Measurements from ENCODE around the gene CAMK2B. TPM values are rescaled to one million over a fixed set of nuclear protein-coding genes. Genes with fewer than 3 reads are reported as not detected.

CAMK2B gene
- polyA plus RNA-seq, 2 of the 4 experiments (the other 2 are of a cell fraction), result 0.17 TPM; not detected in 1

GRCh38 chr7:44264221-44264931 is 61.0 kb downstream of the CAMK2B start (continued):
- no peak for TF ChIP-seq HMGXB4 (CRISPR knock-in tag; IDR thresholded peaks at IDR 0.05; ENCODE audit: borderline replicate concordance)
- TF ChIP-seq HOXB5 (CRISPR knock-in tag; IDR thresholded peaks at IDR 0.05), result no peak
- no peak for TF ChIP-seq RARB (CRISPR knock-in tag; IDR thresholded peaks at IDR 0.05)
- no peak for TF ChIP-seq CEBPB (IDR thresholded peaks at IDR 0.05)
- no peak for TF ChIP-seq NFE2L2 (conservative IDR thresholded peaks at IDR 0.05; ENCODE audit: low read length)
- no peak for TF ChIP-seq FOXS1 (CRISPR knock-in tag; IDR thresholded peaks at IDR 0.05)
- TF ChIP-seq EHMT2 (IDR thresholded peaks at IDR 0.05; ENCODE audit: low read depth), result no peak
- no peak for TF ChIP-seq NPAS2 (CRISPR knock-in tag; IDR thresholded peaks at IDR 0.05; ENCODE audit: borderline replicate concordance)

- FAIRE-seq, result no peak
- POLR2A ChIA-PET, result no interaction called here
Observed at GRCh38 chr7:44263326-44264082, 61.9 kb downstream of the CAMK2B start.

More at GRCh38 chr7:44263326-44264082, 61.9 kb downstream of the CAMK2B start:
- CTCF ChIA-PET, result interaction anchor here (0.7 to 2.6 kb wide), 2 partner anchors 22 to 200 kb away, joined by 3 to 10 read pairs; no protein-coding TSS in a partner anchor
- 56% methylated on average over 18 of the region's 20 CpGs for WGBS (ENCODE audit: missing lambda C conversion rate)
- DNase-seq (ENCODE audit: low read depth in 1 of 2, low spot score in 1 of 2), result no peak
- H3K27ac ChIP-seq, result no peak overlapping the region
- TF ChIP-seq HOXB13 (CRISPR knock-in tag; IDR thresholded peaks at IDR 0.05; ENCODE audit: low read depth), result no peak
- TF ChIP-seq USF2 (IDR thresholded peaks at IDR 0.05), result no peak
- TF ChIP-seq HDAC2 (IDR thresholded peaks at IDR 0.05), result no peak
- TF ChIP-seq BCL3 (IDR thresholded peaks at IDR 0.05), result no peak
- TF ChIP-seq HMGXB4 (CRISPR knock-in tag; IDR thresholded peaks at IDR 0.05; ENCODE audit: borderline replicate concordance), result no peak
- no peak for TF ChIP-seq RAD21 (conservative IDR thresholded peaks at IDR 0.05 in 1 of 2, IDR thresholded peaks at IDR 0.05 in 1 of 2)
- no peak for TF ChIP-seq TFCP2L1 (CRISPR knock-in tag; IDR thresholded peaks at IDR 0.05)
- no peak for TF ChIP-seq ATOH8 (CRISPR knock-in tag; IDR thresholded peaks at IDR 0.05; ENCODE audit: low read depth)
- TF ChIP-seq MAZ (IDR thresholded peaks at IDR 0.05; ENCODE audit: borderline replicate concordance, low read depth, low read length), result no peak
- no peak for TF ChIP-seq HES2 (IDR thresholded peaks at IDR 0.05)
- TF ChIP-seq KDM5A (IDR thresholded peaks at IDR 0.05), result no peak
- no peak for TF ChIP-seq CEBPB (IDR thresholded peaks at IDR 0.05)
- no peak for TF ChIP-seq ZSCAN20 (CRISPR knock-in tag; IDR thresholded peaks at IDR 0.05)
- TF ChIP-seq SMC3 (IDR thresholded peaks at IDR 0.05), result no peak
- no peak for TF ChIP-seq E2F6 (IDR thresholded peaks at IDR 0.05; ENCODE audit: borderline replicate concordance, low read depth)
- no peak for TF ChIP-seq HEYL (CRISPR knock-in tag; IDR thresholded peaks at IDR 0.05)
- no peak for TF ChIP-seq ELK1 (IDR thresholded peaks at IDR 0.05; ENCODE audit: low read depth, low read length)
- H3K4me1 ChIP-seq, result no peaks in the 10 kb centered on the region
- no peaks in the 10 kb centered on the region for H3K9me3 ChIP-seq
- no peak overlapping the region for H3K4me3 ChIP-seq
- no peak overlapping the region for H3K4me2 ChIP-seq
- no peak for ATAC-seq
